GM21528 (cell line): ENCODE results near the gene TTYH1.

Experiments
- ATAC-seq: cut with Tn5 transposase; IDR thresholded peaks from one replicate; pipeline ENCODE4 v1.9.1; 2021; ENCODE audit warnings: mild to moderate bottlenecking, moderate library complexity; ENCODE audit not compliant: unreplicated experiment, low FRiP score

The TTYH1 gene

GRCh38 chr19:54421169-54421516 is 5.9 kb downstream of the TTYH1 start:
- no peak for ATAC-seq

- no peak for ATAC-seq
Measured at GRCh38 chr19:54421521-54421920, 6.3 kb downstream of the TTYH1 start.

GRCh38 chr19:54422136-54422535 is 6.9 kb downstream of the TTYH1 start:
- no peak for ATAC-seq

- no peak for ATAC-seq
Measured at GRCh38 chr19:54424201-54424600, 8.9 kb downstream of the TTYH1 start.

- no peak for ATAC-seq
Measured at GRCh38 chr19:54424660-54425381, 9.6 kb downstream of the TTYH1 start.

- ATAC-seq: no peak
Measured at GRCh38 chr19:54425382-54425723, 10.1 kb downstream of the TTYH1 start.

- ATAC-seq: no peak
Measured at GRCh38 chr19:54426291-54426931, 11.1 kb downstream of the TTYH1 start.

GRCh38 chr19:54427586-54427985 is 12.3 kb downstream of the TTYH1 start:
- ATAC-seq: no peak

GRCh38 chr19:54428323-54429175 is 13.3 kb downstream of the TTYH1 start:
- no peak for ATAC-seq

GRCh38 chr19:54429176-54429495 is 13.9 kb downstream of the TTYH1 start:
- ATAC-seq: no peak

GRCh38 chr19:54429545-54430227 is 14.4 kb downstream of the TTYH1 start:
- ATAC-seq: no peak

GRCh38 chr19:54430306-54431254 is 15.3 kb downstream of the TTYH1 start:
- no peak for ATAC-seq

GRCh38 chr19:54431255-54431838 is 16.1 kb downstream of the TTYH1 start:
- ATAC-seq: no peak

GRCh38 chr19:54432144-54432738 is 17.0 kb downstream of the TTYH1 start:
- no peak for ATAC-seq

GRCh38 chr19:54433697-54434096 is 18.4 kb downstream of the TTYH1 start:
- no peak for ATAC-seq

GRCh38 chr19:54434112-54434872 is 19.0 kb downstream of the TTYH1 start:
- no peak for ATAC-seq

GRCh38 chr19:54434873-54435214 is 19.6 kb downstream of the TTYH1 start:
- ATAC-seq: no peak

GRCh38 chr19:54435551-54436016 is 20.3 kb downstream of the TTYH1 start:
- no peak for ATAC-seq
